AG09319 (cell line): ENCODE data around the gene TCP11.

ENCODE experiments used
- DNase-seq: peaks from one replicate; pipeline ENCODE4 v3.0.0-alpha.2; 2010; ENCODE audit warnings: low read depth; ENCODE audit errors: extremely low read depth
- TF ChIP-seq, protein P1 (sequence below): IDR thresholded peaks from 2 replicates; pipeline ENCODE4 v1.5.1; 2011; ENCODE audit warnings: low read depth, mild to moderate bottlenecking, inconsistent platforms, low read length, moderate library complexity

The TCP11 gene

DNA sequence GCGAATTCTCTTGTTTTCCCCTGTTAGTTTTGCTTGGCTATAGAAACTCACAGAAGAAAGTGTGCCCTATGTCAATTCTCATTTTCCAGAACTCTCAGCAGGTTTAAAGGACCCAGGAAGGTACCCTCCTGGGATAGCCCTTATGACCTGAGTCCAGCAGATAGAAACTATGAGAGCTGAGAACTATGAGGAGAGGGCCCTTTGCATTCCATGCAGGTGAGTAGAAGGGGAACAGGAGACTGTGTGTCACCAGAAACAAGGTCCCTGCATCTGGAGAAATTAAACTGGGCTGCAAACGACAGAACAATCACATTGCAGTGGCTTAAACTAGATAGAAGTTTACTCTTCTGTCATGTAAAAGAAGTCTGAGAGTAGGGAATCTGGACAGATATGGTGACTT, 36.9 kb upstream of the TCP11 start:
- TF ChIP-seq, protein P1, sequence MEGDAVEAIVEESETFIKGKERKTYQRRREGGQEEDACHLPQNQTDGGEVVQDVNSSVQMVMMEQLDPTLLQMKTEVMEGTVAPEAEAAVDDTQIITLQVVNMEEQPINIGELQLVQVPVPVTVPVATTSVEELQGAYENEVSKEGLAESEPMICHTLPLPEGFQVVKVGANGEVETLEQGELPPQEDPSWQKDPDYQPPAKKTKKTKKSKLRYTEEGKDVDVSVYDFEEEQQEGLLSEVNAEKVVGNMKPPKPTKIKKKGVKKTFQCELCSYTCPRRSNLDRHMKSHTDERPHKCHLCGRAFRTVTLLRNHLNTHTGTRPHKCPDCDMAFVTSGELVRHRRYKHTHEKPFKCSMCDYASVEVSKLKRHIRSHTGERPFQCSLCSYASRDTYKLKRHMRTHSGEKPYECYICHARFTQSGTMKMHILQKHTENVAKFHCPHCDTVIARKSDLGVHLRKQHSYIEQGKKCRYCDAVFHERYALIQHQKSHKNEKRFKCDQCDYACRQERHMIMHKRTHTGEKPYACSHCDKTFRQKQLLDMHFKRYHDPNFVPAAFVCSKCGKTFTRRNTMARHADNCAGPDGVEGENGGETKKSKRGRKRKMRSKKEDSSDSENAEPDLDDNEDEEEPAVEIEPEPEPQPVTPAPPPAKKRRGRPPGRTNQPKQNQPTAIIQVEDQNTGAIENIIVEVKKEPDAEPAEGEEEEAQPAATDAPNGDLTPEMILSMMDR, result no peak
- no peak for DNase-seq

DNA sequence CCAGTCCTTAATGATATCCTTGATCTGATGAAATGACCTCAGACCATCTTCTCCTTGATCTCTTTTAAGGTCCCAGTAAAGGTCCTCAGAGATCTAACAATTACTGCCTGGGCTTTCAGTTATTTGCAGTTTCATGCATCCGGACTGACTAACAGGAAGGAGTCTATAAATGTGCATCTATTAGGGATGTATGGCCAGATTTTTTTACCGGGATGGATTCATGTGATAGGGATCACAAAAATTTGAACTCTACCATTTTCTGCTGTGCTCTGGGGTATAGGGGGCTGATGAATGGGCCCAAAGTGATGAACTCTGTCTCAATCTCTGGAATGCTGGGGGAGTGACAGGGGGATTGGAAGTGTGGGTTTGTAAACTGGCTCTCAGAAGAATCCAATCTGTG, 36.5 kb upstream of the TCP11 start:
- DNase-seq, result no peak
- TF ChIP-seq, protein P1, result no peak

DNA sequence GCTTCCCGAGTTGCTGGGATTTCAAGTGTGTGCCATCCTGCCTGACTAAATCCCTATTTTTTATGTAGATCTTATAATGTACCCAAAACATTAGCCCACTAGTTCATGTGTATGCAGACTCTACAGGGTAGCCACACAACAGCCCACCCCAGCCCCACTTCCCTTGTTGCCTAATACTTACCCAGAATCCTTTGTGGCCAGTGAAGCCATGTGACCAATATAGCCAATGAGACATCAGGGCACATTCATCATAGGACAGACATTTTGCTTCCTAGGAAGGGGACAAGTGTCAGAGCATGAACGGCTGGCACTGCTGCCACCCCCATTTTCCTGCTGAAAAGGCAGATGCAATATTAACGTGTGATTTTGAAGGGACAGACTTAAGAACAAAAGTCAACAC, 36.0 kb upstream of the TCP11 start:
- TF ChIP-seq, protein P1, result no peak
- DNase-seq, result no peak

DNA sequence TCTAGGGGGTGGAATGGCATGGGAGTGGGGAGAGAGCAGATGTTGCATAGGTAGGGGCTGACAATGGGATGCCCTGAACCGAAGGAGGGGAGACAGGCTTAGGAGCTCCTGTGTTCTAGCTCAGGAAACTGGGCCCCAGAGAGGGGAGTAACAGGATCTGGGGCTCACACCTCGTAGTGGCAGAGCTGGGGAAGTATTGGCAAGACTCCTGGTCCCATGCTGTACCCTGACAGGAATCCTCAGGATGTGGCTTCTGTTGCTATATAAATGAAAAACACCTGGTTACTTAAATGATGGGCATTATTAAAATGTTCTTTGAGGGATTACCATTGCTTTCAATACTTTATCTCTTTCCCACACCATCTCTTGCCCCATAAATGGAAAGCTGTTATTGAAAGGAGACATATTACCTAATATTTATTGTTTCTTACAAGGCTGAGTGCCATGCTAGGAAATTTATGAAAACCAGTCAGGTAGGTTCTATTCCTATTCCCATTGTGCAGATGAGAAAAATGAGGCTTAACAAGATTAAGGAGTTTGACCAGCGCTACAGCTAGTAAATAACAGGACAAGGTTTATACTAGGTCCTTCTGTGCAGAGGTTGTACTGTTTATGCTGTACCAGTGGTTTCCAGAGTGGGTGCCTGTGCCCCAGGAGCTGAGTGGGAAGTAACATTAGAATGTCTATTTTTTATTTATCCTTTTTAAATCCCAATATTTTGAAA, 35.3 kb upstream of the TCP11 start:
- TF ChIP-seq, protein P1, result no peak
- DNase-seq, result no peak

DNA sequence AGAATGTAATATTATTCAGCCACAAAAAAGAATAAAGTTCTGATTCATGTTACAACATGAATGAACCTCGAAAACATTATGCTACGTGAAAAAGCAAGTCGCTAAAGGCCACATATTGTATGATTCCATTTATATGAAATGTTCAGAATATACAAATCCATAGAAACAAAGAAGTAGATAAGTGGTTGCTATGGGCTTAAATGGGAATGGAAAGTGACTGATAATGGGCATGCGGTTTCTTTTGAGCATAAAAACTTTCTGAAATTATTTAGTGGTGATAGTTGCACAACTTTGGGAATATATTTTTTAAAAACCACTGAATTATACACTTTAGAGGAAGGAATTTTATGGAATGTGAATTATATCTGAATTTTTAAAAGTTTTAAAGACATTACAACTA, 33.4 kb upstream of the TCP11 start:
- DNase-seq, result no peak
- TF ChIP-seq, protein P1, result no peak

DNA sequence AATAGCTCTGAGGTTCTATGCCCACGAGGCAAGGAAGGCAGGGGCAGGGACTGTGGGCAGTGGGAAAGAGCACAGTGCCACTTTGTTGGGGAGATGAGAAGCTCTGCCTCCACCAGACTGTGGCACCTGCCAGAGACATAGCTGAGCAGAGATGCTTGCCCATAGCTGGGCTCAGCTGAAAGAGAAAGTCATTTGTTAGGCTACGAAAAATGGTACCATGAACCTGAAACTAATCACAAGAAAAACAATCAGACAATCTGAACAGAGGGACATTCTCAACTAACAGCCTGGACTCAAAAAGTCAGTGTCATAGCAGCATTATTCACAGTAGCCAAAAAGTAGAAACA, 32.9 kb upstream of the TCP11 start:
- TF ChIP-seq, protein P1, result no peak
- no peak for DNase-seq

DNA sequence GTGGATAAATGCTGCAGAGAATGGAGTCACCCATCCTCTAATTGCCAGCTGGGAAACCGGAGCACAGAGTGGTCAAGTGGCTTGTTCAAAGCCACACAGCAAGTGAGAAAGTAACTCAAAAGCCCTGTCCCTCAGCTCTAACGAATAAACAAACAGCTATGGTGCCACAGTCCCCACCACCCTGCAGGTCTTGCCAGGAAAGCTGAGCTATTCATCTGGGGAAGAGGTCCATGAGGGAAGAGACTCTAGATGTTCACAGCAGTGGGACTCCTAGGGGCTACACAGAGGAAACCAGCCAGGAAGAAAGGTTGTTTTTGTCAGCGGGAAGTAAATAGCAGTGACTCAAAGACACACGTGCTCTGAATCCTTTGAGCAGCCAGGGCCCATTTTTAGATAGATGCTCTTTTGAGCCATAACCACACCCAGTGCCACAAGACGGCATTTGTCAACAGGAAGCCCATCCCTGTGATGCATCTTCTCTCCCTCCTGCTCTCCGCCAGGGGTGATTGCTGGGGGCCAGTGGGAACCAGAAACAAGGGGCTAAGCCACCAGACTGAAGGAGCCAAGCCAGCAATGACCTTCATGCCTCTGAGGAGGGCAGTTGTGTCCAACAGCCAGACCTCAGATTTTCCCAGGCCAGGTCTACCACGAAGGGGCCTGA, 32.4 kb upstream of the TCP11 start:
- TF ChIP-seq, protein P1, result no peak
- no peak for DNase-seq
